ENCODE results near the gene EXOC4.

GRCh38 chr7:134086998-134087735 lies 834.3 kb downstream of the EXOC4 start:
- TF ChIP-seq POLR2A (IDR thresholded peaks at IDR 0.05; ENCODE audit: low read length) (no peak), GATA1 (IDR thresholded peaks at IDR 0.05; ENCODE audit: low read depth, low read length) (no peak)

Data from erythroblast (primary cell).